GM19351 (cell line): Measurements from ENCODE around the gene LSM14A.
"Not testable (repeated sequence)": the region's sequence is repeated elsewhere in the genome, so short reads cannot be mapped to it uniquely, and the experiment has no call there.

ENCODE experiments used
- ATAC-seq: cut with Tn5 transposase; IDR thresholded peaks from one replicate; pipeline ENCODE4 v1.9.1; 2021; ENCODE audit warnings: mild to moderate bottlenecking, moderate library complexity; ENCODE audit not compliant: unreplicated experiment

The LSM14A gene

GRCh38 chr19:34155686-34156085, 16.6 kb upstream of the LSM14A start:
- no peak for ATAC-seq

GRCh38 chr19:34158966-34159365, 13.3 kb upstream of the LSM14A start:
- not testable (repeated sequence) for ATAC-seq

GRCh38 chr19:34159541-34159940, 12.8 kb upstream of the LSM14A start:
- not testable (repeated sequence) for ATAC-seq

- not testable (repeated sequence) for ATAC-seq
Measured at GRCh38 chr19:34161902-34162301, 10.4 kb upstream of the LSM14A start.

- no peak for ATAC-seq
Measured at GRCh38 chr19:34165295-34165738, 7.0 kb upstream of the LSM14A start.

DNA sequence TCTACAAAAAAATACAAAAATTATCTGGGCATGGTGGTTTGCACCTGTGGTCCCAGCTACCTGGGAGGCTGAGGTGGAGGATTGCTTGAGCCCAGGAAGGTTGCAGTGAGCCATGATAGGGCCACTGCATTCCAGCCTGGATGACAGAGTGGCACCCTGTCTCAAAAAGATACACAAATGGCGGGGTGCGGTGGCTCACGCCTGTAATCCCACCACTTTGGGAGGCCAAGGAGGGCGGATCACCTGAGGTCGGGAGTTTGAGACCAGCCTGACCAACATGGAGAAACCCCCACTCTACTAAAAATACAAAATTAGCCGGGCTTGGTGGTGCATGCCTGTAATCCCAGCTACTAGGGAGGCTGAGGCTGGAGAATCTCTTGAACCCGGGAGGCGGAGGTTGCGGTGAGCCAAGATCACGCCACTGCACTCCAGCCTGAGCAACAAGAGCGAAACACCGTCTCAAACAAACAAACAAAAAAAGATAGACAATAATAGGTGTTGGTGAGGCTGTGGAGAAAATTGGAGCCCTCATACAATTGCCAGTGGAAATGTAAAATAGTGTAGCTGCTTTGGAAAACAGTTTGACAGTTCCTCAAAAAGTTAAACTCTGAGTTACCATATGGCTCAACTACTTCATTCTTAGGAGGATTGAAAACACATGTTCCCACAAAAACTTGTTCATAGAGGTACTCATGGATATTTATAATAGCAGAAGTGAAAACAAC, 2.7 kb upstream of the LSM14A start:
- ATAC-seq, result not testable (repeated sequence)

DNA sequence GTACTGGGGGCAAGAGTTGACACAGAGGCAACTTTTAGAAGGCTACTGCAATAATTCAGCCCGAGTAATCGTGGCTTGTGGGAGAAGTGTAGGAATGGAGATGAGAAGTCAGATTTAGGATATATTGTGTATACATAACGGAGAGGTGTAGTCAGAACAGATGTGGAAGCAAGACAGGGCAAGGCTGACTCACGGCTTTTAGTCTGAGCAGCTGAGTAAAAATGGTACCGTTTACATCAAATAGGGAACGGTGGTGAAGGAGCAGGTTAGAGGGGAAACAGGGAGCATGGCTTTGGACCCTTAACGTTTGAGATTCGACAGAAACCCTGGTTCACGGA, 796 bp upstream of the LSM14A start:
- ATAC-seq, result peak; percentile 26

DNA sequence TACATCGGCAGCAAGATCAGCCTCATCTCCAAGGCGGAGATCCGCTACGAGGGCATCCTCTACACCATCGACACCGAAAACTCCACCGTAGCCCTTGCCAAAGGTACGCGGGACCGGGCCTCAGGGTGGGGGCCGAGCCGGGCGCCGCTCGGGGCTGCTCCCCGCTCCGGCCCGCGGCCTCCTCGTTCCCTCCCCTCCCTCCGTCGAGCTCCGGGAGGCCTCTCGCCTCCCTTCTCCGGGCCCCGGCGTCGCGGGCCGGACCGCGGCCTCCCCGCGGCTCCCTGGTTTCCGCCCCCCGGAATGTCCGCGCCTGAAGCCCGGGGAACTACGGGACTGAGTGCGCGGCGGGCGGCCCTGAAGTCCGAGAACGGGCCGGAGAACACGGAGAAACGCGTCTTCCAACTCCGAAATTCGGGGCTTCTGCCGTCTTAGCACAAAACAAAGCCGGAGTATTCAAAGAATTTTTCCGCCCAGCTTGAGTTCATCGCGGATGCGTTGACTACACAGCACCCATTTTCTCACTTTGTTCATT, 423 bp downstream of the LSM14A start:
- ATAC-seq, result peak; percentile 10

DNA sequence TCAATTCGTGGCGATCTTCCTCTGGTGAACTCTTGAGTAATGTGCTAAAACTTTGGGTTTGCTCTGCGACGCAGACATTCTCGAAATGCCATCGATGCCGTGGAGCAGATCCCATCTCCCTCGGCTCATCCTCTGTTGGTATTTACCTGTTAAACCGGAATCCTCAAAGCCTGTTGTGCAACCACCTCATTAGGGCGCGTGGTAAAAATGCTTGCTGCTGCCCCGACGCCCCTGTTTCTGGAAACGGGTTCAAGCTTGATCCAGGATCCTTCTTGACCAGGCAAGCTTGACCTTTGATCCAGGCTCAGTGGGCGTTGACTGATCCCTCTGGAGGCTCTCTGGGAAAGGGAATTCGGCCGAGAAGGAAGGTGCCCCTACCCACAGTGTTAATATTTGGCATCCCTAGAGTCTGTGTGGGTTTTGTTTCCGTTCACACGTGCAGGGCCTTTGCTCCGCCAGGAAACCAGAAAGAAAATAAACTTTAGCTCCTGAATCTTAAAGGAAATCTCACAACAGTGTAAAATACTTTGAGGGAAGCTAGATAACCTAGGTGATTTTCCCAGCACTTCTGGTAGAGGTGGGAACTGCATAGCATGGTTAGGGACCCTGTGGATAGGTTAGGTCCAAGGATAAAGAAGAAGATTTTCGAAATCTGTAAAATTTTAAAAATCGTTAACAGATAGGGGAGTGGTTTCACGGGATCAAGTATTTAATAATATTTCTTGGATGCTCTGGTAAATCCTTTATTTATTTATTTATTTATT, 1.1 kb downstream of the LSM14A start:
- no peak for ATAC-seq

DNA sequence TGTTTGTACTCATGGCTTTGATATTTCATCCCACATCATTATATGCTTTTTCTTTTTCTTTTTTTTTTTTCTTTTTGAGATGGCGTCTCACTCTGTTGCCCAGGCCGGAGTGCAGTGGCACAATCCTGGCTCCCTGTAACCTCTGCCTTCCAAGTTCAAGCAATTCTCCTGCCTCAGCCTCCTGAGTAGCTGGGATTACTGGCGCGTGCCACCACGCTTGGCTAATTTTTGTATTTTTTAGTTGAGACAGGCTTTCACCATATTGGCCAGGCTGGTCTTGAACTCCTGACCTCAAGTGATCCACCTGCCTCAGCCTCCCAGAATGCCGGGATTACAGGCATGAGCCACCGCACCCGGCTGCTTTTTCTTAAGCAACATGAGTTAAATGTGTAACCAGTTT, 2.9 kb downstream of the LSM14A start:
- ATAC-seq, result not testable (repeated sequence)

DNA sequence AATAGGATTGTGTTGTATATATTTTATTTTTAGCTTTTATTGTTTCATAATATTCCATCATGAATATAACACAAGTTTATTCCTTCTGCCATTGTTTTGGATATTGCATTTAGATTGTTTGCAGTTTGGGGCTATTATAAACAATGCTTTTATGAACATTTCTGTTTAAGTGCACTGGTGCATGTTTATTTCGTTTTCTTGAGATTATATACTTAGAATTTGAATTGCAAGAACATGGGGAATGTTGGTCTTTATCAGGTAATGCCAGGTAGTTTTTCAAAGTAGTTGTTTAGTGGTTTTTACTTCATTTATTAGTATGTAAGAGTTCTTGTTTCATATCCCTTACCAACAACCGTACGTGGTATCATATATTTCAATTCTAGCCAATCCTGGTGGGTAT, 4.3 kb downstream of the LSM14A start:
- ATAC-seq, result no peak

DNA sequence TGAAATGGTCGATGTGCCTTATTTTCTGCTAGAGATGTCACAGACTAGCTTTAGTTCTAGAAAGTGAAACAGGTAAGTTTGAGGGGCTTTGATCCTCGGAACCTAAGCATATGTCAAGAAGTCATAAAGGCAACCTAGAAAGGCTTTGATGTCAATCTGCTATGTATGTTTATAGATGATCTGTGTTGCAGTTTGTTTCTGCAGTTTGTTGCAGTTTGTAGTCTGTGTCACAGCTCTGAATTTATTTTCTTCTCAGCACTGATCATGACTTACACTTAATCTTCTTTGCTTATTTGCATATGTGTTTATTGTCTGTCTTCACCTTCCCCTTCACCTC, 5.9 kb downstream of the LSM14A start:
- ATAC-seq, result peak; percentile 36

DNA sequence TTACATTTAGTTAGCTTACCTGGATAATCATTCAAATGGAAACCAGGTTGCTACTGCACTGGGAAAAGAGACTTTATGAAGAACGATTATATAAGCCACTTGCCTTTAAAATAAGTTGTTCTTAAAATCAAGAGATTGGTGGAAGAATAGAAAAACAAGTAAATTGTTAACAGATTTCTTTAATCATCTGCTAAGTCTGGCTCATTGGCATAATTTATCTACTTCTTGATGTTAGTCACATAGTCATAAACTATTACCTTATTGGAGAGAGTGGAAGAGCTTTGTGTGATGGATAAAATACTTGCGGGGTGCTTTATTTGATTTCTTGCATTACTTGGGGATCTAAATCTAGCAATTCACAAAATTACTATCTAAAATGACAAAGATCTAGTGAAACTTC, 6.8 kb downstream of the LSM14A start:
- ATAC-seq, result no peak

- no peak for ATAC-seq
Measured at GRCh38 chr19:34180273-34180672, 8.0 kb downstream of the LSM14A start.

- no peak for ATAC-seq
Measured at GRCh38 chr19:34180709-34181108, 8.4 kb downstream of the LSM14A start.

DNA sequence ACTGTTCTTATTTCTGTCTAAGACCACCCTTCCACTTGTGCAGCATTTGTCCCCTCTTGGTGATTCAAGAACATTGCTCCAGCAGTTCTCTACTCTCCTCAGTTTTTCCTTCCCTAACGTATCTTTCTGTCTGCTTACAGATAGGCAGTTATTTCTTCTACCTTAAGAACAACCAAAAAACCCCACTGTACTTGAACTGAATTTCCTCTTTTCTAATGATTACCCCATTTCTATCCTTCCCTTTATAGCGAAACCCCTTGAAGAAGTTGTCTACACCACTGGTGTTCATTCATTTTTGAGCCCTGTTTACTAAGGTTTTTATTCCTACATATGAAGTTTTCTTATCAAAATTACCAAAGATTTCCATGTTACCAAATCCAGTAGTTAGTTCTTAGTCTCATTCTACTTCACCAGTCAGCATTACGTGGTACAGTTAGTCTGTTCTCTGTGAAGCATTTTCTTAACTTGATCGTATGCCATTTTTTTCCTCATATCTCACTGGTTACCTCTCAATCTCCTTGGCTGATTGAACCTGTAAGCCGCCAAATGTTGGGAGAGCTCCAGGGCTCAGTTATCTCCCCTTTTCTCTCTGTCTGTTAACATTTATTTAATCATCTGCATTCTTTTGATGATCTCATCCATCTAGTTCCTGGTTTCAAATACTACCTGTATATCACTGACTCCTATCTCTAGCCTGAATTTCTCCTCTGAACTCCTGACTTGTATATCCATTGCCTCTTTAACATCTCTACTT, 9.0 kb downstream of the LSM14A start:
- ATAC-seq, result no peak

- no peak for ATAC-seq
Measured at GRCh38 chr19:34182125-34182524, 9.8 kb downstream of the LSM14A start.

DNA sequence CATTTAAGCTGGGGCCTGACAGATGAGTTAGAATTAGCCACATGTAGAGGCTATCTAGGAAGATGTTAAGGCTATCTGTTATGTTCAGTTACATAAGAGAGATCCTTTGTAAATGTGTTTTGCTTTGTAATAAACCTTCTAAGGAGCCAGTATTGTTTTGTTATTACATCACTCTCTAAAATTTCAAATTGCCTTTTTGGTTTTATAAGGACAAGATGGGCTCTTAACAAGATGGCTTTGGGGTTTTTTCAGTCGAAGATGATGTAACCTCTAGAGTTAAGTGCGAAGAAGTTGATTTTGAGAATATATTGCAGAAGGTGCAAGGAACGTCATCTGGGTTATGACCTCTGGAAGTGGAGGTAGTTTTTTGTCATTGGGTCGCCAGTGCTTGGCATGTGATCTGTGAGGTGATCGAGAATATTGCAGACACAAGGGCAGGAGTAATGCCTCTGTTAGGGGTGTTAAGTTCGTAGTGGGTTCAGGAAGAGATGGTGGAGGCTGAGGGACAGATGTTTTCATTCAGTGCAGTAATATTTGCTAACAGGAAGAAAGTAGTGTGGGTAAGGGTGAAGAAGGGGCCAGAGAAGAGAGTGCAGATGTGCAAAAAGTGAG, 12.7 kb downstream of the LSM14A start:
- peak; percentile 42 for ATAC-seq

DNA sequence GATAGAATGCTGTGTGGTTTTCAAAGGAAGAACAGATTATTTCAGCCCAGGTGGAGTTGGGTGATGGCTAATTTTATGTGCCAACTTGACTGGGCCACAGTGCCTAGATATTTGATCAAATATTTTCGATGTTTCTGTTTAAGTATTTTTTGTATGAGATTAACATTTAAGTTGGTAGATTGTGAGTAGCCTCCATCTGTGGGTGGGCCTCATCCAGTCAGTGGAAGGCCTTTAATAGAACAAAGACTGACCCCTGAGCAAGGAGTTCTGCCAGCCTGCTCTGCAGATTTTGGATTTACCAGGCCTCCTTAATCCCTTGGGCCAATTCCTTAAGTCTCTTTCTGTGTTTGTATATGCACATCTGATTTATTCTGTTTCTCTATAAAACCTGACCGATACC, 13.9 kb downstream of the LSM14A start:
- ATAC-seq, result no peak

DNA sequence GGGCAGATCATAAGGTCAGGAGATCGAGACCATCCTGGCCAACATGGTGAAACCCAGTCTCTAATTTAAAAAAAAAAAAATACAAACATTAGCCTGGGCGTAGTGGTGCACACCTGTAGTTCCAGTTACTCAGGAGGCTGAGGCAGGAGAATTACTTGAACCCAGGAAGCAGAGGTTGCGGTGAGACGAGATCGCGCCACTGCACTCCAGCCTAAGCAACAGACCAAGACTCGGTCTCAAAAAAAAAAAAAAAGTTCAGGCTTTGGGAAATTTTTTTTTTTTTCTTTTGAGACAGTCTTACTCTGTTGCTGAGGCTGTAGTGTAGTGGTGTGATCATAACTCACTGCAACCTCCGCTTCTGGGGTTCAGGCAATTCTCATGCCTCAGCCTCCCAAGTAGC, 14.7 kb downstream of the LSM14A start:
- ATAC-seq, result no peak

DNA sequence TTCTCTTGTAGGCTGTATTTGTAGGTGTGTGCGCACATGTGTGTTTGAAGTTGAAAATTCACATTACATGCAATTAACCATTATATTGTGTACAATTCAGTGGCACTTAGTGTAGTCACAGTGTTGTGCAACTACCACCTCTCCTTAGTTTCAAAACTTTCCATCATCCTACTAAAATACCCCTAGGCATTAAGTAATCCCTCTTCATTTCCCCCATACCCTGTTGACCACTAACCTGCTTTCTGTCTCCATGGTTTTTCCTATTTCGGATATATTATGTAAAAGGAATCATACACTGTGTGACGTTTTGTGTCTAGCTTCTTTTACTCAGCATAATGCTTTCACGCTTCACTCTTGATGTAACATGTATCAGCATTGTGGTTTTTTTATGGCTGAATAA, 16.1 kb downstream of the LSM14A start:
- ATAC-seq, result no peak
